Stimulated activated CD4-positive, alpha-beta T cell treated with anti-CD3 and anti-CD28 coated beads, TNF-alpha, amount 100 ng/mL, for 1 hour (primary cell): Measurements from ENCODE around the gene NEK1.
"Not testable (repeated sequence)": the region's sequence is repeated elsewhere in the genome, so short reads cannot be mapped to it uniquely, and the experiment has no call there.

Experiments used
- DNase-seq, 3 donors: peaks; one replicate each; pipeline ENCODE4 v3.0.0-alpha.2; 2020; ENCODE audit warnings: low read depth in 3 of 3, low spot score in 1 of 3

NEK1 gene

DNA sequence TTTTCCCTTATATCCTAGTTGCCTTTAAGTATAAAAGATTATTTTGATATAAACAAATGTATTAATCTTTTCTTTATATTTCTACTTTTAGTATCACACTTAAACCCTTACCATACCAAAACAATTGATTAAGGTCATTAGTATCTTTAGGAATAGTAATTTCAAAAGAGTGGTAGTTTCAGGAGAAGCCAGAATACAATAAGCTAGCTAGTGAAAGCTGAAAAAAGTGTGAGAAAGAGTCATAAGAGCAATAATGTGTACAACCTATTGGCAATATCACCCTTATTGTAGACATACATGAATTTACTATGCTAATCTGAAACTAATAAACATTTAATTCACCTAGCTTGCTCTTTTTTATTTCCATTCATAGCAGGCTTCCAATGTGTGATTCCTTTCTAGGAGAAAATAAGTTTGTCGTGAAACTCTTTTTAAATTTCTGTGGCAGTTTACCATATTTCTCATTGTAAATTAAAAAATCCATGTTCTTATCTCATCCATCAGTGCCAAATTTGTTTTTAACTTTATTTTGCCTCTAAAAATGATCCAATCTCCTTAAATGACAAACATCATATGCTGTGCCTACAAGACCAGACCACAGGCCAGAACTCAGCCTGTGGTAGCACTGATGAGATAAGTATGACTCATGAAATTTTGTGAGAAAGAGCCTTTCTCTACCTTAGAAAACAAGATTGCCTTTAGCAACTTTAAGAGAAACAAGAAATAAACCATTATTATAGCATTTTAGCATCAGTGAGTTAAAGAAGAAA is 8.1 kb downstream of the NEK1 start:
- no peak for DNase-seq

DNA sequence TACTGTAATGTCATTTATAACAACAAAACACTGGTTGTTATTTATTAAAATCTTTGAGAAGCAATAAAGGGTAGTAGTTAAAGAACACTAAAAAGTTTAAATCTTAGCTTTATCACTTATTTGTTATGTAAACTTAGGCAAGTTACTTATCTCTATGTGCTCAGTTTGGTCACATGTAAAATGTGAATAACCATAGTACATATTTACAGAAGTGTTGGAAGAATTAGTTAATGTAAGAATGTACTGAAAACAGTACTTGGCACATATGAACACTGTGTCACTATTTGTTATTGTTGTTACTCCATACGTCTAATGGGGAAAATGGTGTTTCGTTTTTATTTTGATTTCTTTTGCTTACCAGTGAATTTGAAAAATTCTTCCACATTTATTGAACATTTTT is 9.1 kb downstream of the NEK1 start:
- no peak for DNase-seq

DNA sequence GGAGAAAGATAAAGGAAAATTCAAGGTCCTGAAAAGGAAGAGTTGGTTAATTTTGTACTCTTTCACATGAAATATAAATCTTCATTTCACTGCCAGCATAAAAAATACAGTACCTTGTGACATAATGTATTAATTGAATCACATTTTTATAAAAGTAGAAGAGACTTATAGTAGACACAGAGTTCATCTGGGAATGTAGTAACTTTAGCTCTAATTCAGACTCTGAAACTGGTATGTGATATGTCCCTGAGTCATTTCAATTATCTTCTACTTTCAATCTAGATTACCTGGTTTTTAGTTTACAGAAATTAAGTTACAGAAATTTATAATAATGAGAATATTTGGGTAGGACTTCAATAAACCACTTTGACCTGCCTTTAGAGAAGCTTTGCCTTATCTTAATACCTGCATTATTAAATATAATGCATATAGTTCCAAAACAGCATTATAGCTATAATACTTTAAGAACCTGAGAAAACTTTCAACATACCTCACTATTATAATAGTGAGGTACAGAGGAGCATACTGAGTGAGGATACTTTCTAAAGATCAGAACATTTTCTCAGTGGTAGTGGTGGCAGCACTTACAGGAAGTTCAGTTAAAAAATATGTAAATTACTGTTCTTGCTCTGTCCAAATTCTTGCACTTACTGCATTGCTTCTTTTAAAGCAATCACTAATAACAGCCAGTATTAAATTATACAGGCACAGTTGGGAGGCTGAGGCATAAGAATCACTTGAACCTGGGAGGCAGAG is 11.2 kb downstream of the NEK1 start:
- DNase-seq: no peak

DNA sequence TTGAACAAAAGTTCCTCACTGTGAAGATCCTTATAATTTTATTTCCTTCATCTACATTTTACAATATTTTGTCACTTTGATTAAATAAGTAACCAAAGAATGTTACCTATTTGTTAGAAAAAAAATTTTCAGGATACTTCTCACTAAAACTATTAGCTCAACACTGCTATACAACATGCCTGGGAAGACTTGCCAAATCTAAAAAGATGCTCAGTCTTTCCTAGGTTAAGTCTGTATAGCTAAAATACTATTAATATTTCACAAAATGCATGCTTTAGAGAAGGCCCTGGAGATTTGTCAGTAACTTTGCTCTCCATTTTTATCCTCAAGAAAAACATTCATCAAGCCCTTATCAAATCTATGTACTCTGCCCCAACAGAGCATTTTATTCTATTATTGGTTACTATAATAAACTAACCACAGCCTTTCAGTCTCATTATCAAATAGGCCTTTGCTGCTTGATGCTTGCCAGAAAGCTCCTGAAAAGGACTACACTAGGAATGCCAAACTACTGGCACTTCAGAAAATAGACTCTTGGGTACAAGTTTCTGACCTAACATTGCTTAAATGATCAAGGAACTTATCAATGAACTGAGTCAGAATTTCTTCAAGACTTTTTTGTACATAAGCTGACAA is 17.7 kb downstream of the NEK1 start:
- no peak for DNase-seq

DNA sequence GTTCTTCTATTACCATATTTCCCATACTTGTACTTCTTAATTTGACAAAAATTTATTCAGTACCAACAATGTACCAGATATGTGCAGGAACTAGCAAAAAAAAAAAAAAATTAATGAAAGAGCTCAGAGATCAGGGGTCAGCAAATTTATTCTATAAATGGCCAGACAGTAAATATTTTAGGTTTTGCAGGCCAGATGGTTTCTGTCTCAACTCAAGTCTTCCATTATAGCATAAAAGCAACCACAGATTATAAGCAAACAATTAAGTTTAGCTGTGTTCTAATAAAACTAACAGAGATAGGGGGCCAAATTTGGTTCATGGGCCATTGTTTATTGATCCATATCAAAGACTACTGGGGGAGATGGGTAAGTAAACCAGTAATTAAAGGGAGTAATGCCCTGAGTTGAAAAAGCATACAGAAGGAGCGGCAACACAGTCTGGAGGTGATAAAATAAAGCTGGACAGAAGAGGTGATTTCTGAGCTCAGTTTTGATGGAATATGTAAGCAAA is 19.3 kb downstream of the NEK1 start:
- DNase-seq: no peak

DNA sequence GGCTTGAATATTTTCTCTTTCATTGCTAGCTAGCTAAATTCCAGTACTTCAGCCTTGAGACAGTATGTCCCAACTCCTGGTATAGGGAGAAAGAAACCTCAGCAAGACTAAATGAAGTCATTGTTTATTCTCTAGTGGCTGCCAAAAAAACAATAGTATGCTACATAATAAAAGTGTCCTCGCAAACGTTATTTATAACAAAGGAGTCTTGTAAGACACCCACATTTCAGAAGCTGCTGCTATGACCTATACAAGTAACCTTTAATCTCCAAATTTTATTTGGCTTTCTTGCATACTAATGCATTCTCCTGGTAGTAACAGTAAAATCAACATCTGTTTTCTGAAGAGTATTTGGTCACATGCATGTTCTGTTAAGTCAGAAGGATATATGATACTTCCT is 28.8 kb downstream of the NEK1 start:
- DNase-seq: no peak

DNA sequence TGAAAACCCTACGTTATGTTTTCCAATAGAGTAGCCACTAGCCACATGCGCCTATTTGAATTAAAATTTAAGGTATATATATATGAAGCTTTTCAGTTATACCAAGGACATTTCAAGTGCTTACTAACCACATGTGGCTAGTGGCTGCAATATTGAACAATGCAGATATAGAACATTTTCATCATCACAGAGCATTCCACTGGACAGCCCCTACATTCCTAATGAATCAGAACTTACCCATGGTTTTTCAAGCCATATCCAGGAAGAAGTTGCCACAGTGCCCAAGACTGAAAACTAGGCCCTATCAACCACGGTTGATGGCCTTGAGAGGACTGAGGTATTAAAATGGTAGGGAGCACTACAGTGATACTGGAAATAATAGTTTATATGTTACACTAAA is 29.7 kb downstream of the NEK1 start:
- DNase-seq: no peak

DNA sequence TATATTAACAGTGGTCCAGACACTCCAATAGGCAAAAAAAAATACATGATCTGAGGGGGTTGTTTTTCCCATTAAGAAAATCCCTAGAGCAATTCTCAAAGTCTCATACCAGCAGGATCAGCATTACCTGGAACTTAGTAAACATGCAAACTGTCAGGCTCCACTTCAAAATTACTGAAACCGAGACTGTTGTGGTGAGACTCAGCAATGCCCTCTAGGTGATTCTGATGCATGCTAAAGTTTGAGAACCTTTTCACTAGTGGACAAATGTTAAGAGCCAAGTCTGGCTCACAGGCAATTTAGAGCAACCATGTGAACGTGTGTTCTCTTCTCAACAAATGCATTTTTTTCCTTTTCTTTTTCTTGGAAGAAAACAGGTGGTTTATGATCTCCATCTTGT is 30.2 kb downstream of the NEK1 start:
- DNase-seq: no peak

DNA sequence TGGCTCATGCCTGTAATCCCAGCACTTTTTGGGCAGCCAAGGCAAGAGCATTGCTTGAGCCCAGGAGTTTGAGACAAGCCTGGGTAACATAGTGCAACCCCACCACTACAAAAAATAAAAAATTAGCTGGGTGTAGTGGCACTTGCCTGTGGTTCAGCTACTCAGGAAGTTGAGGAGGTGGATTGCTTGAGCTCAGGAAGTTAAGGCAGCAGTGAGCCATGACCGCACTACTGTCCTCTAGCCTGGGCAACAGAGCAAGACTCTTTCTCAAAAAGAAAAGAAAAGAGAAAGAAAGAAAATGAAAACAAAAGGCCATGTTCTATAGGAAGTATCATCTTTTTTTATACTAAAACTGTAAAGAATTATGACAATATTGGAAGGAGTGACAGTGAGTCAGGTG is 38.5 kb downstream of the NEK1 start:
- no peak for DNase-seq

DNA sequence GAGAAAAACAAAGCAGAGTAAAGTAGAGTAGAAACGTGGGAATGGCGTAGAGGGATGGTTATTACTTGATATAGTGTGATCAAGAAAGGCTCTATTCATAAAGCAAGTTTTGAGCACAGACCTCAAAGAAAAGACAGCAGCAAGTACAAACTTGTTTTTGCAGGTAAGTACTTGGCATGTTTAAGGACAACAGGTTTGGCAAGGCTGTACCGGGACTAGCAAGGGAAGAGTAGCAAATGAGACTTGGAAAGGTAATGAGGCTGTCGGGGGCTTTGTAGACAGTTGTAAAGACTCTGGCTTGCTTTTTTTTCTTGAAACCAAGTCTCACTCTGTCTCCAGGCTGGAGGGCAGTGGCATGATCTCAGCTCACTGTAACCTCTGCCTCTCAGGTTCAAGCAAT is 40.9 kb downstream of the NEK1 start:
- DNase-seq: no peak

DNA sequence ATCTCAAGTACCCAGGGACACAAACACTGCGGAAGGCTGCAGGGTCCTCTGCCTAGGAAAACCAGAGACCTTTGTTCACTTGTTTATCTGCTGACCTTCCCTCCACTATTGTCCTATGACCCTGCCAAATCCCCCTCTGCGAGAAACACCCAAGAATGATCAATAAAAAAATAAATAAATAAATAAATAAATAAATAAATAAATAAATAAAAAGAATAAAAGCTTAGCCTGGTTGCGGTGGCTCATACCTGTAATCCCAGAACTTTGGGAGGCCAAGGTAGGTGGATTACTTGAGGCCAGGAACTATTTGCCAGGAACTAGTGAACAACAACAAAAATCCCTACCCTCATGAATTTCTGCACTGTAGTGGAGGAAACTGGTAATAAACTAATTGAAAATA is 41.4 kb downstream of the NEK1 start:
- not testable (repeated sequence) for DNase-seq

DNA sequence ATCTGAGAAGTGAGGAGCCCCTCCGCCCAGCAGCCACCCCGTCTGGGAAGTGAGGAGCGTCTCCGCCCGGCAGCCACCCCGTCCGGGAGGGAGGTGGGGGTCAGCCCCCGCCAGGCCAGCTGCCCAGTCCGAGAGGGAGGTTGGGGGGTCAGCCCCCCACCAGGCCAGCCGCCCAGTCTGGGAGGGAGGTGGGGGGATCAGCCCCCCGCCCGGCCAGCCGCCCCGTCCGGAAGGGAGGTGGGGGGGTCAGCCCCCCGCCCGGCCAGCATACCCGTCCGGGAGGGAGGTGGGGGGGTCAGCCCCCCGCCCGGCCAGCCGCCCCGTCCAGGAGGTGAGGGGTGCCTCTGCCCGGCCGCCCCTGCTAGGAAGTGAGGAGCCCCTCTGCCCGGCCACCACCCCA is 42.1 kb downstream of the NEK1 start:
- DNase-seq: not testable (repeated sequence)

DNA sequence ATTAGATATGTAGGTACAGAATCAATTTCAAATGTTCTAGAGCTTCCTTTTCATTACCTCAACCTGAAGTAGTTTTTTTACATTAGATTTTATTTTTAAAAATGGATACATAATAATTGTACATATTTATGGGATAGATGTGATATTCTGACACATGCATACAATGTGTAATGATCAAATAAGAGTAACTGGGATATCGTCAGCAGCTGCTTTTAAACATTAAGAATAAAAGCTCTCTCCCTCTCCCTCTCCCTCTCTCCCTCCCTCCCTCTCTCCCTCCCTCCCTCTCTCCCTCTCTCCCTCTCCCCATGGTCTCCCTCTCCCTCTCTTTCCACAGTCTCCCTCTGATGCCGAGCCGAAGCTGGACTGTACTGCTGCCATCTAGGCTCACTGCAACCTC is 43.2 kb downstream of the NEK1 start:
- not testable (repeated sequence) for DNase-seq

DNA sequence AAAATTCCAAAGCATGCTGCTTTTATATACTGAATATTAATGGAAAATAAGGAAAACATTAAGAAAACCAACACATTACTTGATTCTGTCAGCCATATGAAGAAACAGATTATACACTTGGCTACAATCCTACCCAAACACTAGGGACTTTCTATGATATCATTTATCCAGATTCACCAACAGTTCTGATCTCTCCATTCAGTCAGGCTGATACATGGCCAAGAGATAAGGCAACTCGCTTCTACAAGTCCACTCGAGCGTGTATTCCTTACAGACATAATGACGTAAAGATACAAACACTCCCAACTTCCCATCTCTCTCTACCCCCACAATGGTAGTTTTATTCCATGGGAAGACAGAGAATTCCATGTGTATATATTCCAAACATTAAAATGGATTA is 44.5 kb downstream of the NEK1 start:
- no peak for DNase-seq

DNA sequence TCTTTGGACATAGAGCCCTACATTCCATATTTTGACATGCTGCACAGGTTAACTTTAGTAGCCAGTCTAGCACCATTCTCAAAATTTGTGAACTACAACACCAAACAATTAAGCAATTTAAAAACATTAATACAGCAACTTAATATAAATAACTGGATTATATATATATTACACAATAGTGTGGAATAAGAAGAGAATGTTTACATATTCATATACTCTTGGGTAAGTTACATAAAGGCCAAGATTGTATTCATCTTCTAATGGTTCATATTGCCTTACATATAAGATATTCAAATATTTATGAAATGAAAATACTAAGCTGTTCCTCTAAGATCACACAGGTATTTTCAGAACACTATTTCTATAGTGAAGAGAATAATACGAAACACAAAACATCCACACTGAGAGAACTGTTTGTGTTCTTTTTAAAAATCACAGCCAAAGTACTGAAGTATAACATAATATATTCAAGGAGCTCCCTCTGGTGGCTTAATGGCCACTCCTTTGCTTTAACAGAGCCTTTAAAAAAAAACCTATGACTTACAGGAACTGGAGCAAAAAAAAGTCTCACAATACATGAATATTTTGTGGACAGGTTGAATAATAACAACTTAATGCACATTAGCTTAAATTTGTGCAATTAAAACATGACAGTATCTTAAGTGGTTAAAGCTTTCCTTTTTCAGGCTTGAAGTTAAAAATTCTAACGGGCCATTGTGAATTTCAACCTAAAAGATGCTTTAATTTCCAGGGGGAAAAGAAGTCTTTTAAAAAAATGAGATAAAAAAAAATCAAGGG is 46.2 kb downstream of the NEK1 start:
- DNase-seq: no peak

DNA sequence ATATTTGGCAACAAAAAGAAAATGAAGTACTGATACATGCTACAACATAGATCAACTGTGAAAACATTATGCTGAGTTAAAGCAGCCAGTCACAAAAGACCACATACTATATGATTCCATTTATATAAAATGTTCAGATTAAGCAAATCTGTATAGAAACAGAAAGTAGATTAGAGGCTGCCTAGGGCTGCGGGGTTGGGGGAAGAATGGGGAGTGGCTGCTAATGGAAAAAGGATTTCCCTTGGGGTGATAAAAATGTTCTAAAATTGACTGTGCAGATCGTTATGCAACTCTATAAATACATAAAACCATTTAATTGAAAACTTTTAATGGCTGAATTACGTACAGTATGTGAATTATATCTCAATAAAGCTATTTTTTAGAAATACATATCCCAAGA is 46.8 kb downstream of the NEK1 start:
- no peak for DNase-seq

DNA sequence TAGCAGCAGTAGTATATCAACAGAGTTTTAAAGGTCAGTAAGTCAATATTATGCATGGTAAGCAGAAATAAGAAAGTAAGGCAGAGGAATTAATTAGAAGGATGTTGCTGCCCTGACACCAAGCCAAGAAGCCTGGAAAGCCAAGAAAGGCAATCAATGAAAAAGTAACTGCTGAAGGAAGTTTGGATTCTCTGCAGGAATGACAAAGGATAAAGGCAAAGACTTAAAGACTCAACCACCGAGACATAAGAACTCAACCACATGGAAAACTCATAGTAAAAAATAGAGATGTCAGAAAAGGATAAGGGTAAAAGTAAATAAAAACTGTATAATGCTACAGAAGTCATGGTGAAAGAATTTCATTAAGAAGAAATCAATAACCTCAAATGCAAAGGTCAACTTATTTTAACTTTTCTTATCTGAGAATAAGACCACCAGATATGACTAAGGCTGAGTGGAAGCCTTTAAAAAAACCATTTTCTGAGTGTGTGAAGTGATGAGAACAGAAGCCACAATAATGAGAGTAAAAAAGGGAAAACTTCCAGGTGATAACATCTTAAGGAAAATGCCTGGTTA is 55.2 kb downstream of the NEK1 start:
- no peak for DNase-seq

DNA sequence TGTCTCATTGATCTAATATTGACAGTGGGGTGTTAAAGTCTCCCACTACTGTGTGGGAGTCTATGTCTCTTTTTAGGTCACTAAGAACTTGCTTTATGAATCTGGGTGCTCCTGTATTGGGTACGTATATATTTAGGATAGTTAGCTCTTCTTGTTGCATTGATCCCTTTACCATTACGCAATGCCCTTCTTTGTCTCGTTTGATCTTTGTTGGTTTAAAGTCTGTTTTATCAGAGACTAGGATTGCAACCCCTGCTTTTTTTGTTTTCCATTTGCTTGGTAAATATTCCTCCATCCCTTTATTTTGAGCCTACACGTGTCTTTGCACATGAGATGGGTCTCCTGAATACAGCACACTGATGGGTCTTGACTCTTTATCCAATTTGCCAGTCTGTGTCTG is 65.8 kb downstream of the NEK1 start:
- not testable (repeated sequence) for DNase-seq

DNA sequence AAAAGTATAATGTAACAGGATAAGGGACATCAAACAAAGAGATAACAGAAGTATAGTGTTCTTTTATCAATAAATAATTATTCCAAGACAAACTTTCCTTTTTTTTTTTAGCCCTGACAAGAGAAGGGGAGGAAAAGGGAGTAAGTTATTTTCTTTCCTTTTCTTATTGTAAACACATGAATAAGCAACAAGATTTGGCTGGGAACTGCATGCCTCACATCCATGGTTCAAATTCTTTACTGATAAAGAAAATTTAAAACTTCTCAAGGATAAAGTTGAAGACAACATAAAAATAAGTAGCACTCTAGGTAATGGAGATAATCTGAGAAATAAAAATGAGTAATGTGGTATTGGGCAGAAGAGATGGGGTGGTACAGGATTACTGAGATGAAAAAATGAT is 71.6 kb downstream of the NEK1 start:
- no peak for DNase-seq

DNA sequence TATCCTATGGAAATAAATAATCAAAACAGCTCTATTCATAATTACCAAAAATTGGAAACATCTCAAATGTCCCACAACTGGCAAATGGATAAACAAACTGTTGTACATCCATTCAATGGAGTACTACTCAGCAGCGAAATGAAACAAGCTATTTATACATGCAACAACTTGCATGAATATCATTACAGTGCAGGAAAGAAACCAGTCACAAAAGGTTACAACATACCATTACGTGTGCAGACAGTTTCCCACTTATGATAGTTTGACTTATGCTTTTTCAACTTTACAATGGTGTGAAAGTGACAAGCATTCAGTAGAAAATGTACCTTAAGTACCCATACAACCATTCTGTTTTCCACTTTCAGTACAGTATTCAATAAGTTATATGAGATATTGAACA is 82.3 kb downstream of the NEK1 start:
- DNase-seq: no peak

DNA sequence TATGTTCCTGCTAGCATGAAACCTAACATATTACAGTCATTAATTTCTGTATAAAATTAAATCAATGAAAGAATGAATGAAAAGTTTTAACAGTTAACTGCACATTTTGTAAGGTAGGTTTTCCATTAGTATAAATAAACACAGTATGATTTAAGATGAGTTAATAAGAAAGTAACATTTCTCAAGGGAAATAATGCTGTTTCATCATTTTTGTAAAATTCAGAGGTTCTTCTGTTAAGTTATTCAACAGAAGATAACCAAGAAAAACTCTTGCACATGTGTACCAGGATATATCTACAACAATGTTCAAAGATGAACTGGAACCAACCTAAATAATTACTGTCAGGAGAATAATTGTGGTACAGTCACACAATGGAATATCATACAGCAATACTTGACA is 88.6 kb downstream of the NEK1 start:
- no peak for DNase-seq
